GM23248 (cell line): Measurements from ENCODE around the gene SPTBN5.

Experiments
- EZH2 ChIP-seq: fragments of 200-600 bp; sonication (generic); IDR thresholded peaks from 2 replicates; pipeline ENCODE4 v1.6.1; 2018; ENCODE audit warnings: antibody characterized with exemption, mild to moderate bottlenecking; ENCODE audit not compliant: insufficient read depth, poor library complexity, severe bottlenecking
- EZH2phosphoT487 ChIP-seq: fragments of 200-600 bp; sonication (generic); IDR thresholded peaks from 2 replicates; pipeline ENCODE4 v1.6.1; 2018; ENCODE audit warnings: antibody characterized with exemption, moderate library complexity, mild to moderate bottlenecking, low read depth; ENCODE audit not compliant: insufficient read depth

- no peak for TF ChIP-seq EZH2
- no peak for TF ChIP-seq EZH2phosphoT487
Observed at GRCh38 chr15:41839781-41840491, 53.9 kb downstream of the SPTBN5 start.
